DLD1 (cell line): ENCODE results near the gene ANKRD66.

Source experiments
- in situ Hi-C: cut with HindIII; loops from 2 replicates; pipeline ENCODE4 v1.10.0; 2017; ENCODE audit warnings: low sequenced_read_pairs

ANKRD66 gene

DNA sequence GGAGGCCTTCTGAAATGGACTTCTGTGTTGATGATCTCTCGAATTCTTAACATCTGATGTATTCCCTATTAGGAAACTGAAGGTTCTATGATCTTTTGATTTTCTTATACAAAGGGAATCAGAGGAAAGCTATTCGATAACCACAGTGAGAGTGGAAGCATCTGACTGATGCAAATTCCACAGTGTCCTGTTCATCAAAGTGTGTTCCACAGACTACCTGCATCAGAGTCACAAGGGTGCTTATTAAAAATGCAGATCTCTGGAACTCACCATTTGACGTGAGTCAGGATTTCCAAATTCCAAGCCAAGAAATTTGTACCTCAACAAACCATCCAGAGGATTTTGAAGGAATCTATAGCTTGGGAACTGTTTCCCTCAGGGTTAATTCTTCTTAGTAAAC, 42.1 kb downstream of the ANKRD66 start:
- in situ Hi-C loops, result no loop called here

DNA sequence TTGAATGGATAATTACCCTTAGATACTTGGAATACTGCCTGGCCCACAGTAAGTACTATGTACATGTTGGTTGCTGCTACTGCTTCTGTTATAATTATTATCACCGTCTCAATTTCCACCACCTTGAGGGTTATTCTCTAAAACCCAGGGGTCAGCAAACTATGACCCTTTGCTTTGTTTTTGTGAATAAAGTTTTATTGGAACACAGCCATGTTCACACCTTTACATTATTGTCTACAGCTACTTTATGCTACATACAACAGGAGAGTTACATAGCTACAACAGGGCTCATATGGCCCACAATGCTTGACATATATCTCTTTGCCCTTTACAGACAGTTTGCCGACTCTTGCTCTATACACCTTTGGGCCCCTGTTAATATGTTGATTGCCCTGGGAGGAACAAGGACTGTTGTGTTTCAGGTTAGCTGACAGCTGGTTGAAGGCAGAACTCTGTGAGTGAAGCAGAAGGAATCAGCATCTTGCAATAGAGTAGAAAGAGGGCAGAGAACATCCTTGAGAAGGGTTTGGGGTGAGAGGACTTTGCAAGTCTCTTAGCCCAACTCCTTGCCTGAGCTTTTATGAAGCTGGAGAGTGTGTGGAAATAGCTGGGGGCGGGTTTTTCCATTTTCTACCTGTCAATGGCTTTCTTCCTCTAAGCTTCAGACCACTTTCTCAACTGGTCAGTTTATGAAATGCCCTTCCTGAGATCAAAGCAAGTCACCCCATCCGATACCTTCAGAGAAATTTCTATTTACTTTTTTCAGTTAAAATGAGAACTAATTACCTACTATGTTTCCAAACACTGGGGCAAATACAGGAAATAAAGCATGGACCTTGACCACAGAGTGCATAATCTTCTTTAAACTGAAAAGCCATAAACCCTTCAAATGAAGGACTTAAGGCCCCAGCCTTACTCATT, 43.0 kb downstream of the ANKRD66 start:
- in situ Hi-C loops, result no loop called here

DNA sequence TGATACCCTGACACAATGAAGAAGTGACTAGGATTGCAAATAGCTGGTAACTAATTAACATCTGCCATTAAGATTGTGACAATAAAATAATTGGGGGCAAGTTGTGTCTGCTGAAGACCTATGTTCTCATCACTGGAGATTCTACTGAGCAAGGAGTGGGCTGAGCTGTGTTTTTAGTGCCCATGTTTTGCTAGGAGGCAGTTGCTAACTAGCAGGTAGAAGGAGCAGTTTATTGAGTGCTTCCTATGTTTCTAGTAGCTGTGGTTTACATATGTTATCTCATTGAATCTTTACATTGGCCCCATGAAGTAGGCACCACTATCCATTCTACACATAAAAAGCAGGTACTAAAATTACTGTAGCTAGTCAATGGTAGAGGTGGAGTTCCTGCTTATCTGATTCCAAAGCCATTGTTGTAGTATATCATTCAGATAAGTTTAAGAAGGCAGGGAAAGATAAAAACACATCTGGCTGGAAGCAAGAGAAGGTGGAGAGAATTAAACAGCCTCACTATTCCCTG, 43.7 kb downstream of the ANKRD66 start:
- in situ Hi-C loops, result no loop called here

DNA sequence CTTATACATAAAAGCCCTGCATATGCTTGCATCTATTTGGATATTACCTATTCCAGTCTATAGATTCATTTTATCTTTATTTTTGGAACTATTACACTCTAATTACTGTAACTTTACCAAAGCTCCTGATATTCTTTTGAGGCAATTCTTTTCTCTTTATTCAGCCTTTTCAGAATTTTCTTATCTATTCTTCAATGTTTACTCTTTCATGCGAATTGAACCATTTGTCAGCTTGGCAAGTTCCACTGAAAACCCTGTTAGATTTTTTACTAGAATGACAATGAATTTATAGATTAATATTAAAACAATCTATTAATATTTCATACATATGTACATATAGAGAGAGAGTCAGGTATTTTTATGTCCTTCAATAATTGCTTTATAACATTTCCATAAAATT, 45.9 kb downstream of the ANKRD66 start:
- in situ Hi-C loops, result no loop called here

DNA sequence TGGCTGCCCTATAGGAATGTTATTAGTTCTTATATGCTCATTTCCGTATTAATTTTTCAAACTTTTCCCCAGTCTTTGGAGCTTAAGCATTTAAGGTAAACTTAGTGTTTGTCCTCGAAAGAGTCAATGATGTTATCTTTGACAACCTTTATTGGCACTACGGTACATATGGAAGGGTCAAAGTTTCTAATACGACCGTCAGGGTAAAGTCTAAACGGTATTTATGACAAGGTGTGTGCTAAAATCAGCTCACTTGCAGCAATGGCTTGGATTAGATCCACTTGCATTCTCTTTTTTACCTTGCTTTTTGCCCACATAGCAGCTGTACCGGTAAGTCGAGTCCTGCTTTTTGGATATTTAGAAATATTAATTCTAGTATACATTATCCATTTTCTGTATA, 46.4 kb downstream of the ANKRD66 start, which contains the start of gene MEP1A:
Gene MEP1A, plus strand, starts transcription at position 252 of the 400 bp plus-strand sequence. Its CDS starts 10 bp downstream, at position 262.
- in situ Hi-C loops, result no loop called here

DNA sequence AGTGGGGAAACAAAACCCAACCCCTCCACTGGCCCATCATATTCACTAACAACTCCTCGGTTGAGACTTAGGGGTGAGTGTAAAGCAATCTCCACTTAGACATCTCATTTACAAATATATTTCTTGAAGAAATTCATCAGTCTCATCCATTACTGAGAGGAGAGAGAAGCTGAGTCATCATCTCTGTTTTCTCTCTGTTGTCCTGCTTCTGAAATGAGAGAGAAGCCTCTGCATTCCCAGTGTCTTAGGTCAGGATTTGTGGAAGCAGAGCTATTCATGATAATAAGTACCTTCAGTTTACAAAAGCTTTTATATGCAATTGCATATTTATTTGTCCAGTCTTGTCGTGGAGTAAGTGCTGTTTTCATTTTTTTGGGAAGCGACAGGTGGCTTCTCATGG, 47.3 kb downstream of the ANKRD66 start:
- in situ Hi-C loops, result no loop called here

DNA sequence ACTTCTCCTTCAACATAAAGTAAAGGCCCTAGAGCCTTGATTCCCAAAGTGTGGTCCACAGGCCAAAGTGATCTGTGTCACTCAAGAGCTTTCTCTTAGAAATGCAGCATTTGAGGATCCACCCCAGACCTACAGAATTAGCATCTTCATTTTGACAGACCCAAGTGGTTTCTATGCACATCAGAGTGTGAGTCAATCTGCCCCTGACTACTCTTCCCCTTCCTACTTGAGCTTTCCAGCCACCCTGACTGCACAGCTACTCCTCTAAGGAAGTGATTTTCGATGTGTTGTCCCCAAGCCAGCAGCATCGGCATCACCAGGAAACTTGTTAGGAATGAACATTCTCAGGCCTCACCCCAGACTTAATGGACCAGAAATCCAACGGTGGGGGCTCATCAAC, 49.1 kb downstream of the ANKRD66 start:
- in situ Hi-C loops, result no loop called here

DNA sequence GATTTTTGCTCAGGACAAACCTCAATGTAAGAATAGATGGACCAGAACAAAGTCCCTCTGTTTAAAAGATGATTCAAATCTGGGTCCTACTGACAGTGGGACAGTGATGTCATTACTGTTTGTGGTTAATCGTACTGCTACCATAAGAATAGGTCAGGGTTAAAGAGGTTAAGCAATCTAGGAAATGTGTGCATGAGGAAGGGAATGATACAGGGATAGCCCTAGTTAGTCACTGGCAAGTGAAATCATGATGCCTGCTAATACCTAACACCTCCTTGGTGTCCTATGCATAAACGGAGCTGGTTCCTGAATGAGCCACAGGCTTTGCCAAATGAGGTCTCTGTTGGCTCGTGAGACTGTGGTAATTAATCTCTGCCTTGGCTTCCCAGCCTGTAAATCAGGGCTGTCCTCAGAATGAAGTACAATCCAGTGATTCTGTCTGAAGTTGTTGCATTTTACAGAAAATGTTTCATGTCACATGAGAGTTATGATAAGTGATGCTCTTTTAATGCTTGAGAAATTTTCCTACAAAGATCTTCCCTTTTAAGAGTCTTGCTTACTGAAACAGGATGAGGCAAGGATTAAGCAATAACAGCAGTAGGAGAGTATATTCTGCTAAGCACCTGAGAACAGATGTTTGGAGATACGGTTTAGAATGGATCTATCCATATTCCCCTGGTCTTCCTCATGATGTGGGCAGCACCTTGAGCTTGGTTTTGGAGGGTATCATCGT, 50.3 kb downstream of the ANKRD66 start:
- in situ Hi-C loops, result no loop called here

DNA sequence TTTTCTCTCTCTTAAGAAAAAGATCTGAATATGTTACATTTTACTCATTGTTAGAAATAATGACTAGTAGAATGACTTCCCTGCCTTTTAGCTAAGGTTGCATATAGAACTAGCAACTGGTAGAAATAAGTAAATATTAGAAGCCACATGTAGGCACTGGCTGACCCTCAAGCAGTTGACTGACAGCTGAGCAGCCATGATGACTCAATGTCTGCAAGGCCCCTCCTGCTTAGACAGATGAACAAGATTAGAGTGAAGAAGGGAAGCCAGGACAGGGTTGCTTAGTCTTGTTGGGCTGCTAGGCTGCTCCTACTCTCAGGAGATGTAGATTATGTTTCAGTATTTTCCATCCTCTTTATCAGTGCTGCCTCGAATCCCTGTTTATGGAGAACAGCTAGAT, 52.9 kb downstream of the ANKRD66 start:
- in situ Hi-C loops, result no loop called here

DNA sequence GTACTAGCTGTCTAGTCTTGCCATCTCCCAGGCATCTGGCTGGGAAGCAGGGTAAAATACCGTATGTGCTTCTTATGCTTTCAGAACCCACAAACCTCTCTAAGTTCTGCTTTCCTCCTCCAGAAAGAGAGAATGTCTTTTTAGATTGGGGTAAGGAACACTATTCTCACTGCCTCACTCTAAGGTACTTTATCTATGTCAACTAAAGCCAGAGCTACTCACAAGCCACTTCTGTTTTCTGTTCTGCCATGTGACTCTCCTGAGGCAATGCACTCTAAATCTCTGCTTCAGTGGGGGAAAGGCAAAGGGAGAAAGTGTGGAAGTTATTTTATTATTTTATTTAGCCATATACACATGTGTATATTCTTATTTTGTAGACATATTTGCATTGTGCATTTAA, 62.1 kb downstream of the ANKRD66 start:
- in situ Hi-C loops, result no loop called here
